ENCODE results near the gene RDX.
"Not testable (repeated sequence)": the region's sequence is repeated elsewhere in the genome, so short reads cannot be mapped to it uniquely, and the experiment has no call there.

The RDX gene

DNA sequence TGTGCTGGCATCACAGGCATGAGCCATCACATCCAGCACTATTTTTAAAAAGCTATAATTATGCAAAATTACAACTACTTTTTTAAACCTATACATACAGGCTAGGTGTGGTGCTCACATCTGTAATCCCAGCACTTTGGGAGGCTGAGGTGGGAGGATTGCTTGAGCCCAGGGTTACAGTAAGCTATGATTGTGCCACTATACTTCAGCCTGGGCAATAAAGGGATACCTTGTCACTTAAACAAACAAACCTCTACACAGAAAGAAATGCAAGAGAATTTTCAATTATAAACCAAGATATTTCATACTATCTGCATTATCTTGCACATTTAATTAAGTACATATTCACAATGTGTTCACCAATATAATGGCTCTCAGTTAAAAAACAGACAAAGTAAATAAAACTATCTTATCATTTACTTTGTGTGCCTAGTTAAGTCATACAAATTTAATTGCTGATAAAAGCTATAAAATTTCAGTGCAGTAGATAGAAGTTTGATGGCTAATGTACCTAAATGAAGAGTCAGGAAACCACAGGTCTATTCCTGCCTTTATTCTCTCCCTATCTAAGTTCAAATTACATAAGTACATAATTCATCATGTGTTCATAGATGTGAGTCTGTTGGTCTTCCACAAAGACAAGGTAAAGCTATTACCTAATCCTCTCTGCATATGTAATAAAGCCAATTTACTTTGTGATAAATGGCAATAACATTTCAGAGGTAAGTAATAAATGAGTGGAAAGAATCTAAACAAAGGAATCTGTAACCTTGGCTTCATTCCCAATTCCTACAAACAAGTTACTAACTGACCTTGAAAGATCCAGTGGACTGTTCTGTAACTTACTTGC, 9.0 kb upstream of the RDX start:
- peak; percentile 42 for DNase-seq

DNA sequence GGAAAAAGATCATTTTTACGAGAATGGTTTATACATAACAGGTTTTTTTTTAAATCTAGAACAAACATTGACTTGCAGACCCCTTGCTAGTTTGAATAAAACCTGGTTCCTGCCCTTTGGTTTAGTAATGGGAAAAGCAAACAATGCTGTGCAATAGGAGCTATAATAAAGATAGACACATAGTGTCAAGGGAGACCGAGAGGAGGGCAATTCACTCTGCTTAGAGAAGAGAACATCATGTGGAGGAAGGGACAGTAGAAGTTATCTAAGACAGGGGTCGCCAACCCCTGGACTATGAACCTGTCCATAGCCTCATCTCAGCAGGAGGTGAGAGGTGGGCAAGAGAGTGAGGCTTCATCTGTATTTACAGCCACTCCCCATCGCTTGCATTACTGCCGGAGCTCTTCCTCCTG, 7.0 kb upstream of the RDX start:
- DNase-seq, result no peak

DNA sequence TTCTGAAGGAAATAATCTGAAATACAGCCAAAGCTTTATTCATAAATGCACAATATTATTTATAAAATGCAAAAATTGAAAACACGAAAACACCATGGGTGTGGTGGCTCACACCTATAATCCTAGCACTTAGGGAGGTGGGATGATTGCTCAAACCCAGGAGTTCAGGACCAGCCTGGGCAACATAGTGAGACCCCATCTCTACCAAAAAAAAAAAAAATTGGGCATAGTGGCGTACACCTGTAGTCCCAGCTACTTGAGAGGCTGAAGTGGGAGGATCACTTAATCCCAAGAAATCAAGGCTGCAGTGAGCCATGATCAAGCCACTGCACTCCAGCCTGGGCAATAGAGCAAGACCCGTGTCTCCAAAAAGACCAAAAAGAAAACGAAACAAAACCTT, 5.2 kb upstream of the RDX start:
- no peak for DNase-seq

DNA sequence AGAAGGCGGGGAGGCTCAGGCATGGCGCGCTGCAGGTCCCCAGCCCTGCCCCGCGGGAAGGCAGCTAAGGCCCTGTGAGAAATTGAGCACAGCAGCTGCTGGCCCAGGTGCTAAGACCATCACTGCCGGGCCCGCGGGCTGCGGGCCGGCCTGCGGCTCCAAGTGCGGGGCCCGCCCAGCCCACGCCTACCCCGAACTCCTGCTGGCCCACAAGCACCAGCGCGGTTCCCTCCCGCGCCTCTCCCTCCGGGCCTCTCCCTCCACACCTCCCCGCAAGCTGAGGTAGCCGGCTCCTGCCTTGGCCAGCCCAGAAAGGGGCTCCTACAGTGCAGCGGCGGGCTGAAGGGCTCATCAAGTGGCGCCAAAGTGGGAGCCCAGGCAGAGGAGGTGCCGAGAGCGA, 4.6 kb upstream of the RDX start:
- DNase-seq, result no peak

DNA sequence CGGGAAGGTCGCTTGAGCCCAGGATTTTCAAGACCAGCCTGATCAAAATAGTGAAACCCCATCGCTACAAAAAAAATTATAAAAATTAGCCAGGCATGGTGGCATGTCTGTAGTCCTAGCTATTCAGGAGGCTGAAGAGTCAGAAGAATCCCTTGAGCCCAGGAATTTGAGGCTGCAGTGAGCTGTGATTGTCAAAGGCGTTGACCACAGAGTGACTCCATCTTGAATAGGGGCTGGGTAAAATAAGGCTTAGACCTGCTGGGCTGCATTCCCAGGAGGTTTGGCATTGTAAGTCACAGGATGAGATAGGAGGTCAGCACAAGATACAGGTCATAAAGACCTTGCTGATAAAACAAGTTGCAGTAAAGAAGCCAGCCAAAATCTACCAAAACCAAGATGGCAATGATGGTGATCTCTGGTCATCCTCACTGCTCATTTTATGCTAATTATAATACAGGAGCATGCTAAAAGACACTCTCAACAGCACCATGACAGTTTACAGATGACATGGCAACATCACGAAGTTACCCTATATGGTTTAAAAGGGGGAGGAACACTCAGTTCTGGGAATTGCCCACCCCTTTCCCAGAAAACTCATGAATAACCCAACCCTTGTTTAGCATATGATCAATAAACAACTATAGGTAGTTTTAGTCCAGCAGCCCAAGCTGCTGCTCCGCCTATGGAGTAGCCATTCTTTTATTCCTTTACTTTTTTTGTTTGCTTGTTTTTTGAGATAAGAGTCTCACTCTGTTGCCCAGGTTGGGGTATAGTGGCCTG, 2.8 kb upstream of the RDX start:
- no peak for DNase-seq

DNA sequence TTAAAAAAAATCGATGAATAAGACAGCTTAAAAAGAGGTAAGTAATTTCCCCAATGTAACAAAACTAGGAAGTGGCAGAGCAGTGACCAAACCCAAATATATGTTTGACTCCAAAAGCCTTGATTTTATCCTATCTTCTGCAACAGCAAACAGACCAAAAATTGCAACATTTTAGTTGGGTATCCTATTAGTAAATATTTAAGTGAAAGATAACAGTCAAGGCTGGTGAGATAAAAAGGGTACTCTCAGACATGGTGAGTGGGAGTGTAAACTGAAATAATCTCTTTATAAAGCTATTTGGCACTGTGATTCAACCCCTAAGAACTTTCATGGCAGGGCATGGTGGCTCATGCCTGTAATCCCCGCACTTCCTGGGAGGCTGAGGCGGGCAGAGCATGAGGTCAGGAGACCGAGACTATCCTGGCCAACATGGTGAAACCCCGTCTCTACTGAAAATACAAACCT, 1.9 kb upstream of the RDX start:
- no peak for DNase-seq

DNA sequence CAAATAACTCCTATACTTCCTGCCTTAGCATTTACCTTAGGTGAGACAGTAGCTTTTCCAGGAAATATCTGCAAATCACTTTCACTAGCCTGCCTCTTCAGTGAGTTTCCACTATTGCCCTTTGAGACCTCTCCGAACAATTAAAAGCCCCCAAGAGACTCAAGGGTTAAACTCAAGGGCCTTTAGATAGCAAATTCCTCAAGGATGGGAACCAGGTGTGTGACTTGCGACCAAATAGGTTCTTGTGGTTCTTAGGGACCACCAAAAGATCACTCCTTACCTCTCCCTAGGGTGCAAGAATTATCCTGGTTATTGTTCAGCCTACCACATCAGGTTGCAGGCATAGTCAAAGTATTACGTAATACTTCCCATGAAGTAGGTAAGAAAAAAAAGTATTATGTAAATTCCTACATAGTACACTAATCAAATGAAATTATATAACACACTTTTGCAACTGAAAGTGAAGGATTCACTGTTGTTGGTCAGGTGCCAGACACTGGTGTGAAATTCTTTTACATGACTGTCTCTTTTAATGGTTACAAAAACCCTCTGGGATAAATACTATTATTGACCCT, 1.4 kb upstream of the RDX start:
- DNase-seq, result no peak

DNA sequence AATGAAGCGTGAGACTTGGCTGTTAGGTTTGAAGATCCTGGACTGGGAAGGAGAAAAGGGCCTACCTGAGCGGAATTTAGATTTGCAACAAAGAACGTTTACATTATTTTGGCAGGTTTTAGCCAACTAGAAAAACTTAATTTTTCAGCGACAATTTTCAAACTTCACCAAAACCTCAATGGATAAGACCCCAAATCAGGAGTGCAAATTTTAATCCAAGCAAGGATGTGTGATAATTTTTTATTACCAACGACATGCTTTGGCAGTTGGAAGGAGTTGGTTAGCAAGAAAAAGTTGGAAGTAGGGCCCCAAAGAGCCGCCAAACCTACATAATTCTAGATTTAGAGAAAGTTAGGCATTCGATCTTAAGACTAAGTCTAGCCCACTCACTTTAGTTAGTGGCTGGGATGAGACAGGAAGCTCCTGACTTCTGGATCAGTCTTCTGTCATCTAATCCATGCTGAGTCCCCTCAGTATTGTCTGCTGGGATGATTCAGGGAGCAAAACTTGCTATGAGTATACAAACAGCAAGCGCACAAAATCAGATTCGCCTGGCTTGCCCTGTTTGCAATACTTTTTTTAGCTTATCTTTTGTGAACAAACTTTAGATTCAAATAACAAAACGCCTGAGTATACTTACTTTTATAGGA, 787 bp upstream of the RDX start:
- DNase-seq, result no peak

DNA sequence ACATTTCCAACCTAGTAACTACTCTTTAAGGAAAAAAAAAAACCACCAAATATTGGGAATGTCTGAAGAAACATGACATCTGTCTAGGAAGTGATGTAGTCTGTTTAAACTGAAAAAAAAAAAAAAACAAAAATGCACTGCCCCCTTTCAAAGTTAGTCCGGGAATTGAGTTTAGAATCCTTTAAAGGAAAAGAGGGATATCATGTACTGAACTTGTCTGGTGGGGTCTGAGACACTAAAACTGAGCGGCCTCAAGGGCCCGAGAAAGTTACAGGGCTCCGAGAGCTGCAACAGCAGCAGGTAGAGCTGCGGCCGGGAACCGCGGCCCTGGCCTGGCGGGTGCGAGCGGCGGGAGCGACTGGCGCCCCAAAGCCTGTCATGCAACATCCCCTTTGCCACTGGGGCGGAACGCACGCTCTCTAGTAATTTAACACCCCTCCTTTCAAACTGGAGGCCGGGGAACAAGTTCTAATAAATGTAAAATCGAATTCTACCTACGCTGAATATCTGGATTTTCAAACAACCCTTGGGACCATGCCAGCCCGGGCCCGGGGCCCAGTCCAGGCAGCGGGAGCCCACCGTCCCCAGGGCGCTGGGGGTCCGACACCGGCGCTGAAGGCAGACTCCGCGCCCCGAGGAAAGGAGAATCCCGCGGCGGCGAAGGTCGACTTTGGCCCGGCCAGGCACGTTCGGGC, 736 bp downstream of the RDX start:
- DNase-seq, result no peak

DNA sequence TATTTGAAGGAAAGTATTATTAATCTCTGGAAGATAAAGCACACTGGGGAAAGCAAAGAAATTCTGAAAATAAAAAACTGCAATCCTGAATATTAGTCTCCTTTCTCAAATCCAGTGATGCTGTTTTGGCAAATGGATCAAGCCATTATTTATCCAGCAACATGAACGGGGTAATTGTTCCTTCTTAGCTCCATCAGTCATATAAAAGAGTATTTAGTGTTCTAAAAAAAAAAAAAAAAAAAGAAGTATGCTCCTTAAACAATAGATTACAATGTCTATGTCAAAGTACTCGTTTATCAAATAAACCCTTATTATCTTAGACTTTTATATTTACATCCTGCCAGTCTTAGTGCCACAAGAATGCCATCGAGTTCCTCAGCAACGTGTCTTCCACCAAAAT, 1.3 kb downstream of the RDX start:
- no peak for DNase-seq

DNA sequence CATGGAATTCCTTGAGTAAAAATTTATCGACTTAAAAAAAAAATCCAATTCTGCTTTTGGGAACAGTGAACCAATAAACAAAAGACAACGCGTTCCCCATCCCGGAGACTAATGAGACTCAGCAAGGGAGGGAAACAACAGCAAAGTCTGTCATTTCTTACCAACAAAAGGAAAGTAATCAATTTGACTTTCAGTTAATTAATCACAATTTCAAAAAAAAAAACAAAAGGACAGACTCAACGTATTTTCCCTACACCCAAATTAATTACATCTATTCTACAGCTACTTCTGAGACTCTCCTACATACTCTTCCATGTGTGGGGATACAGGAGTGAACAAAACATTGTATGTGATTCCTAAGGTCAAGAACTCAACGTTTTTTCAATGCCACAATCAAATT, 1.9 kb downstream of the RDX start:
- no peak for DNase-seq

DNA sequence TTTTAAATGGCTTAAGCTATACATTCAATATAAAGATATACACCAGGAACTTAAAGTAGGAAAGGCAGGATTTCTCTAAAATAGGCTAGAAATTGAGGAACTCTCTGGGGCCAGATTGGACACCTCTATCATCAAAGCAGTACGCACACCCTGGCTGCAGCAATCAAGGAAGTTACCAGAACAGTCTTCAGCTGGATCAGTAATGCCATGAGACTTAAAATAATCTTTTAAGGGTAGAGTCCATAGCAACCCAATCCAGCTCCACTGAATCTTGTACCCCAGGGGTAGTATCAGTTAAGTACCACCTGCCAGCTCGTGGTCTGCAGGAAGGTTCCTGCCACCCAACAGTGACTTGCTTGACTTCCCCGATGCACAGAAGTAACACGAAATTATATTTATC, 3.0 kb downstream of the RDX start:
- DNase-seq, result no peak

DNA sequence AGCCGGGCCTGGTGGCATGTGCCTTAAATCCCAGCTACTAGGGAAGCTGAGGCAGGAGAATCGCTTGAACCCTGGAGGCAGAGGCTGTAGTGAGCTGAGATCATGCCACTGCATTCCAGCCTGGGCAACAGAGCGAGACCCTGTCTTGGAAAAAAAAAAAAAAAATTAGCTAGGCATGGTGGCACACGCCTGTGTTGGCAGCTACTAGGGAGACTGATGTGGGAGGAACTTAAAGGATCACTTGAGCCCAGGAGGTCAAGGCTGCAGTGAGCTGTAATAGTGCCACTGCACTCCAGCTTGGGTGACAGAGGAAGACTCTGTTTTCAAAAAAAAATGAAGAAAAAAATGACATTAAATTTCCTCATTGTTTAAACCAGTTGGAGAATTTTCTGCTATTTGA, 4.3 kb downstream of the RDX start:
- DNase-seq, result not testable (repeated sequence)

DNA sequence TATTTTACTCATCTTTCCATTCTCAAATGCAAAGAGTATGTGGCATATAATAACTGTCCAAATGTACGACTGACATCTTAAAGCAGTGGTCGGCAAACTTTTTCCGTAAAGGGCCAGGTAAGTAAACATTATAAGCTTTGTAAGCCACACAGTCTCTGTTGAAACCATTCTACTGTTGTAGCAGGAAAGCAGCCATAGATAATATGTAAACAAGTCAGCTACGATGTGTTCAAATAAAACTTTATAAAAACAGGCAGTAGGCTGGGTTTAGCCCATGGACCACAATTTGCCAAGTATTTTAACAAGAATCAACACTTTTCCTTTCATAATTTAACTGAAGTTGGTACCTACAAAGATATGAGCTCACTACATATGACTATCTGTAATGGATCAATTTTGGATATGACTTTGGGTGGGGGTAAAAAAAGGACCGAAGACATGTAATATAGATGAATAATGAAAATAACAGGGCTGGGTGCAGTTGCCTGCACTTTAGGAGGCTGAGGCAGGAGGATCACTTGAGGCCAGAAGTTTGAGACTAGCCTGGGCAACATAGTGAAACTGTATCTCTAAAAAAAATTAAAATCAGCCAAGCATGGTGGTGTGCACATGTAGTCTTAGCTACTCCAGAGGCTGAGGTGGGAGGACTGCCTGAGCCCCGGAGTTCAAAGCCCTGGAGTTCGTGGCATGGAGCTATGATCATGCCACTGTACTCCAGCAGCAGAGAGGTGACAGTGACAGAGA, 5.7 kb downstream of the RDX start:
- no peak for DNase-seq

DNA sequence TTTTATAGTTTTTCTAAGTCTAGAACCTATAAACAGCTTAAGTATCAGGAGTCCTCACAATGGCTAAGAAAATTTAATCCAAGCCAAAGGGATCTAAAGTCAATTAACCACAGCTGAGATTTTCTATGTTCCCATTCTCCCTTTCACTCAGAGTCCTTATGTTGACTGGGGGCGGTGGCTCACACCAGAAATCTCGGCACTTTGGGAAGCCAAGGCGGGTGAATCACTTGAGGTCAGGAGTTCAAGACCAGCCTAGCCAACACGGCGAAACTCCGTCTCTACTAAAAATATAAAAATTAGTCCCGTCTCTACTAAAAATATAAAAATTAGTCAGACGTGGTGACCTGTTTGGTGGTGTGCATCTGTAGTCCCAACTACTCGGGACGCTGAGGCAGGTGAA, 6.9 kb downstream of the RDX start:
- no peak for DNase-seq

DNA sequence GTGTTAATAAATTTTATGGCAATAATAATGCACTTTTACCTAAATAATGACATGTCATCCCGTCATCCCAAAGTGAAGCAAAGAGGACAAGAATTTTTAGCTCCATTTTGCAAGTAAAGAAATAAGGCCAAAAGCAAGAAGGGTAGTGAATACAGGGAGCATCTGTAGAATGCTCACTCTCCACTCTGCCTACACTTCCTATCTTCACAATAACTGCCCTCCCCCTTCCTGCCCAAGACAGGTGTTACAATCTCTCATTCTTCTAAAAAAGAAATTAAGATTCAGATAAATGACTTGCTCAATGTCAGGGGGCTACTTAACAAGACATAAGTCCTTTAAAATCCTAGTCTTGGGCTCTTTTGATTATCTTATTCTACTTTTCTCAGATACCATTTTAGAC, 8.9 kb downstream of the RDX start:
- no peak for DNase-seq

DNA sequence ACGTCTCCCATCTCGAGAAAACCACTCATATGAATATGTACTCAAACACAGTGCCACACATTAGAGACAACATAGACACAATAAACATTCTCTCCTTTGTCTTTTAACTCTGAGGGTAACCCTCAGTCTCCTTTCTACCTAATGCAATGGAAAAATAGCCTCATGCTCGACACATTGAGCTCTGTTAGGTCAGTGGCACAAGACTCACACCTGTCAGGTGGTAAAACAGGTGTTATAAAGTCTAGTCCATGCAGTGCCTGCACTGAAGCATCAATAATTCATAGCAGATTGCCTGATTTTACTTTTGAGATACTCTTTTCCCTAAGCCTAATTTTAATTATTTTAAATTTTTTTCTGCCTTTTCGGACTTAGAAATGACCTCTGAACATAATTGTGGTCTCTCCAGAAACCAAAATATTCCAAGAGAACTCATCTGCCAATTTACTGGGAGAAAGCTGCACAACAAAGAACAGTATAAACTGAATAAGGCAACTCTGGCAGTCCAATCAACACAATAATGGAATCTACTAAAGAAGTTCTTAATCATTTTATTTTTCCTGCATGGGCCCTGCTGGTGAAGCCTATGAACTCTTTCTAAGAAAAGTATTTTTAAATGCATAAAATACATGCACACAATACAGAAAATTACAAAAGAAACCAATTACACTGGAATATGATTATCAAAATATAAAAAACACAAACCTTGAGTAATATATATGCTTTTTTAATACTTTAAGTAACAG, 9.9 kb downstream of the RDX start:
- peak; percentile 65 for DNase-seq

DNA sequence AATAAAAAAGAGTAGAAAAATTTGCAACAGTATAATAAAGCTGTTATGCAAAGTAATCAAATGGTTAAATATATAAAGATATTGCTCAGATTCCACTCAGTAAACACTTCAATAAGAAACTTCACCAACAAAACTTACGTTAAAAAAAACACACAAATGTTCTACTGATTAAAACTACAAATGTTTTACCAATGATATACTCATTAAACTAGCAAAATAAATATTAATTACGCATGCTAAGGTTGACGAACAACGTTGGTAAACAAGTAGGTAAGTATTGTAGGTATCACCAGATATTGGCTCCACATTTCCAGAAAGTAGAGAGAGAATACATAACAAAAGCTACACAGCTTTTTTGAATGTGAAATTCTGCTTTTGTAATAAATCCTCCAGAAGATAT, 12.6 kb downstream of the RDX start:
- no peak for DNase-seq

DNA sequence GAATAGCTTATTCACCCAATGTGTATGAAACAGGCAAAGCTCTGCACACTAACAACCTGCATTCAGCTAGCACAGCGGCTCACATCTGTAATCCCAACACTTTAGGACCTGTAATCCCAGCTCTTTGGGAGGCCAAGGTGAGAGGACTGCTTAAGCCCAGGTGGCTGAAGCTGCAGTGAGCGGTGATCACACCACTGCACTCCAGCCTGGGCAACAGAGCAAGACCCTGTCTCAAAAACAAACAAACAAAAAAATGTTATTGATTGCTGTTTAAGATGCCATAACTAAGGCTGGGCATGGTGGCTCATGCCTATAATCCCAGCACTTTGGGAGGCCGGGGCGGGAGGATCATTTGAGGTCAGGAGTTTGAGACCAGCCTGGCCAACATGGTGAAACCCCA, 15.8 kb downstream of the RDX start:
- not testable (repeated sequence) for DNase-seq

DNA sequence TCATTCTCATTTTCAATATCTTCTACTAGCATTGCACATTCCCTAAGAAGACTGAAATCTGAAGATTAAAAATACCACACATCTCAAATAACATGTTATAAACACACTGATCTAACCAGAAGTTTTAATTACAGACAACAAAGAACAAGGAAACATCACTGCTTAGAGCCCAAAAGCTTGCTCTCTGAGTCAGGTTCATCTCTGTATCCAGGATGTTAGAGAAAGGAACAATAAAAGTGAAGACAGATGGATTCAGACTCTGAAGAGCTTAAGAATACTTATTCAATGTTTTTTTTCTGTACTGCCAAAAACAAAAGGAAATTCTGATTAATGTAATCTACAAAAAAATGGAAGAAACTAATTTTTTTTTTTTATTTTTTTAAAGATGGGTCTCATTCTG, 16.5 kb downstream of the RDX start:
- no peak for DNase-seq

DNA sequence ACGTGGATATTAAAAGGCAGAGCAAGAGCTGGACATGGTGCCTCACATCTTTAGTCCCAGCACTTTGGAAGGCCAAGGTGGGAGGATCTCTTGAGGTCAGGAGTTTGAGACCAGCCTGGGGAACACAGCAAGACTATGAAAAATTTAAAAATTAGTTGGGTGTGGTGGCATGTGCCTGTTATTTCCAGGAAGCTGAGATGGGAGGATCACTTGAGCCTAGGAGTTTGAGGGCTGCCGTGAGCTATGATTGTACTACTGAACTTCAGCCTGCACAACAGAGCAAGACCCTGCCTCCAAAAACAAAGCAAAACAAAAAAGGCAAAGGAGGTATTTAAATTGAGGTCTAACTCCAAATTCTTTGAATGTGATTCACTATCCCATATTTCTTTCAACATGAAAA, 23.5 kb downstream of the RDX start:
- DNase-seq, result no peak

Data from NCI-H1417 treated with DMSO at 0.1 percent for 48 hours (cell line).